Activated CD4-positive, alpha-beta T cell treated with anti-CD3 and anti-CD28 coated beads, Interleukin-2, Interleukin-6, amounts not matched to agents 100 ng/mL and 50 ng/mL, durations not matched to agents 16 hours and 8 hours (primary cell): ENCODE results near the gene SLBP.
"Not testable (repeated sequence)": the region's sequence is repeated elsewhere in the genome, so short reads cannot be mapped to it uniquely, and the experiment has no call there.

ENCODE experiments used
- DNase-seq: peaks from one replicate; pipeline ENCODE4 v3.0.0-alpha.2; 2020

The SLBP gene

DNA sequence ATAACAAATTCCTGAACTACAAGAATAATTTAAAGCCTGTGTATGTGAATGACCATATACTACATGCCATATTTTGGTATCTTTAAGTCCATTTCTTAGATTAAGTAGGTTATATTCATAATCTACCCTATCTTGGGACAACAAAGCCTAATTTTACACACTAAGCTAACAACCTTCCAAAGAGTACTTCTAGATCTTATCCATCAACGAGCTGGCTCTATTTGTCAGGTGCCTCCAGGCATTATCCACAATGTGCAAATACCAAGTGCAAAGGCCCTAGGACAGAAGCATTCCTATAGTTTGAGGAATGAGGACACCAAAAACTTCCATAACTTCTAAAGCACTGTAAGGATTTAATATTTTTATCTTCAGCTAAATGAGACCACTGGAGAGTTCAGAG lies 3.5 kb downstream of the SLBP start:
- DNase-seq: no peak

DNA sequence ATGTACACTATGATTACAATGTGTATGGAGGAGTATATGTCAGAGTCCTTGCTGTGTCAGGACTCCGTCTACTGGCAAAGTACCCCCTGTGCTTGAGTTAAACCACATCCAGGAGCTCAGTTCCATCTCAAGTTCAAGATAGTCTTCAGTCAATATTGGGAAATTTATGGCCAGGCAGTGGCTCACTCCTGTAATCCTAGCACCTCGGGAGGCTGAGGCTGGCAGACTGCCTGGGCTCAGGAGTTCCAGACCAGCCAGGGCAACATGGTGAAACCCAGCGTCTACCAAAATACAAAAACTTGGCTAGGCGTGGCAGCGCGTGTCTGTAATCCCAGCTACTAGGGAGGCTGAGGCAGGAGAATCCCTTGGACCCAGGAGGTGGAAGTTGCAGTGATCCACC lies 5.8 kb downstream of the SLBP start:
- DNase-seq: no peak

DNA sequence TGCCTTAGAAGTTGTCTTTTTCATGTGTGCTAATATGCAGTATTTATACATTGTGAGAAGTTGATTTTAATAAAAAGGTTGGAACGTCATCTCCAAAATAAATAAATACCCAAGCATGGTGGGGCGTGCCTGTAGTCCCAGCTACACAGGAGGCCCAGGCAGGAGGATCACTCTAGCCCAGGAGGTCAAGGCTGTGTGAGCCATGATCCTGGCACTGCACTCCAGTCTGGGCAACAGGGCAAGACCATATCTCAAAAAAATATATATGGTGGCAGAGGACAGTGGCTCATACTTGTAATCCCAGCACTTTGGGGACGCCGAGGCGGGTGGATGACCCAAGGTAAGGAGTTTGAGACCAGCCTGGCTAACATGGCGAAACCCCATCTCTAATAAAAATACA lies 6.4 kb downstream of the SLBP start:
- no peak for DNase-seq

DNA sequence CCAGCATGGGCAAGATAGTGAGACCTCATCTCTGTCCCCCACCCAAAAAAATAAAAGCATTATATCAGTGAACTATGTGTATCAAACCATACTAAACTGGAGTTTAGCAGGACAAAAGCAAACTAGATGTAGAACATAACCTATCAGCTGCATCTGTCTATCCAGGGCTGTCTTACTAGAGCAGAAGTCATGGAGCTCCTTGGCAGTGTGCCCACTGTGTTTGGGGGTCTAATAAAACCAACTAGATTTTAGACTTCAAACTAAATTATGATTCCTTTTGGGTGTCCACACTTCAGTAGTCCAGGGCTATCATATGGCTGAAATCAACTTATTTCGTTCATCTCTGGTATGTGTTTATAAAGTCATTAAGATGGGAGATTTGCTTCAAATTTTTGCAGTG lies 8.3 kb downstream of the SLBP start:
- no peak for DNase-seq

DNA sequence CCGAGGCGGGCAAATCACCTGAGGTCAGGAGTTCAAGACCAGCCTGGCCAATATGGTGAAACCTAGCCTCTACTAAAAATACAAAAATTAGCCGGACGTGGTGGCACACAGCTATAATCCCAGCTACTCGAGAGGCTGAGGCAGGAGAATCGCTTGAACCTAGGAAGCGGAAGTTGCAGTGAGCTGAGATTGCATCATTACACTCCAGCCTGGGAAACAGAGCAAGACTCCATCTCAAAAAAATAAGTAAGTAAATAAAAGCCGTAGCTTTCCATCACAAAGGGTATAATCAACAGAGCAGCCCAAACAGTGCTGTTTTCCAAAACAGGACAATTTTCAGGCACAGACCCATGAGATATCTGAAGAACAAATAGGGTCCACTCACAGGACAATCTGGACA lies 10.4 kb downstream of the SLBP start:
- not testable (repeated sequence) for DNase-seq

DNA sequence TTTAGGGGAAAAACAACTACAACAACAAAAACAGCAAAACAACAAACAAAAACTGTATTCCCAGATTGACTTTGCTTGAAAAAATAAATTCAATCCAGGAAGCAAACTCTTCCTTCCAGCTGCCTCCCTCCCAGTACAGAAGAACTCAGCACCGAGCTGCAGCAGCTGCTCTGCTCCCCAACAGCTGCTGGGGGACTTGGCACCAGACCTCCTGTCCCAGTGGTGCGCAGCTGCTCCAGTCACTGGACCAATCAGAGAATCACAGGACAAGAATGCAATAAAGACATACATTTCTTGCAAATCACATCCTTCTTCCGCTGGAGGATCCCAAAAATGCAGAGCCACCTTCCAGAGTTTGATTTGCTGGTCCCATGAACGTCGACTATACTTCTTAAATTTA lies 16.2 kb downstream of the SLBP start:
- DNase-seq: no peak

DNA sequence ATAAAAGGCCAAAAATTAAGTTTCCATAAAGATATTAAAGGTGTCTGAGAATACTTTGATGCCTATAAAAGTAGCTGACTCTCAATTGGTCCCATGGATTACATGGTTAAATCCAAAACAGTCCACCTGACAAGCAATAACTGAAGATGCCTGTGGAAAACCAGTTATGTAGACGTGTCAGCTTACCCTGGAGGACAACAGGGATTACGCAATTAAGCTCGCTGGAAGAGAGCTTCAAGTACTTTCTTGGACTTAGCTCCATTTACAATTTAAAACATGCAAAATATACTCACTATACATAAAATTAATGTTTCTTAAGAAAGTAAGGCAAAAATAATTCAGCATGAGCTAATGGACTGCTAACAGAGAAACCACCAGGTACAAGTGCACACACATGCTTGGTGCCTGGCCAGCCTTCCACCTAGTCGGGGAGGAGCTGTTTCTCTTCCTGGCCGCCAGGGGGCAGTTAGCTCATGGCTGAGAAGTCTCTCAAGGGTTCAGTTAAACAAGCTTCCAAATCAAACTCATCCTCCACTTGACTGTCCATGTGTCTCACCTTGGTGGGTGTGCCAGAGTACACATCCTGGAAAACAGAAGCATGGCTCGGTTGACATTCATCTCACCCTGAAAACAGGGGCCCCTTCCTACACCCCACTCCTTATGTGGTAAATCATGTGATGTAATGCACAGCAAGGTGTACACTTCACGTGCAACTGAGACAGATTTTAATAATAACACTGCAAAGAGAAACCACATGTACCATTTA lies 18.8 kb downstream of the SLBP start:
- peak; percentile 81 for DNase-seq

DNA sequence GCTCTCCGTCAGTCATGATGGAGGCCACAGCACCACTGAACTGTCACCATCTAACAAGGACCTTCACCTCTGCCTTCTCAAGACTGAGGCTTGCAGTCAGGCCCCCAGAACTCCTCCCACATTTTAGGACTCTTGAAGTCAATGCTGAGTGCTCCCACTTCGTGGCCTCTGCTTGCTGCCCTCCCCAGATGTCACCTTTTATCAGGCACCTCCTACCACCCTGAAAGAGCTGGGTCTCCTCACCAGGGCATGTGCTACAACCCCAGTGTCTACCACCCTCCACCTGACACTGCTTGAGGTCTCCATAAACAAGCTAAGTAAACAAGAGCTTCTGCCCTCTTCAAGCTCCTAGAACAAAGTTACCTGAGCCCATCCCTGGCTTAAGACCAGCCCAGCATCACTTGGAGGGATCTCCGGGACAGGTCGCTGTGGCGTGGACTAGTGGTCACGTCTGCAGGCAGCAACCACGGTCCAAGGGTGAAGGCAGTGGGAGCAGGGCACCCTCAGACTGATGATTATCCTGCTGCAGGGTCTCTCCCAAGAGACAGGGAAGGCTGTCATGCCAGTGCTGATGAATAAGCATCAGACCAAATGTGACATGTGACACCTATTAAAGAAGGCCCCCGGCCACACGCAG lies 20.3 kb downstream of the SLBP start:
- DNase-seq: no peak

DNA sequence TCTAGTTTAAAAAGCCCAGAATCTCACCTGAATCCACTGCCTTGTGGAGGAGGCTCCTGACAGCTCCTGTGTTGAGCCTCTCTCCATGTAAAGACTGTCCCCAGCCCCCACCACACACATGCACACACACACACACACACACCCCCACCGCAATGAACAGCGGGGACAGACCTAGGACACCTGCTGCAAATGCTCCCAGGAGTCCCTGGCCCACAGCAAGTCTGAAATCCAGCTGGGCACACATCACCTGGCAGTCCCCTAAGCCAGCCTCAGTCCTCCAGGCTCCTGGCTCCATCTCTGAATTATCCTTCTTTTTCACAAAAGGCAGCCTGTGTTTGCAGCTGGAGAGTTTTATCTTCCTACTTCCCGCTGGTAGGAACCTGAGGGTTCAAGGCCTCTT lies 21.4 kb downstream of the SLBP start:
- no peak for DNase-seq

DNA sequence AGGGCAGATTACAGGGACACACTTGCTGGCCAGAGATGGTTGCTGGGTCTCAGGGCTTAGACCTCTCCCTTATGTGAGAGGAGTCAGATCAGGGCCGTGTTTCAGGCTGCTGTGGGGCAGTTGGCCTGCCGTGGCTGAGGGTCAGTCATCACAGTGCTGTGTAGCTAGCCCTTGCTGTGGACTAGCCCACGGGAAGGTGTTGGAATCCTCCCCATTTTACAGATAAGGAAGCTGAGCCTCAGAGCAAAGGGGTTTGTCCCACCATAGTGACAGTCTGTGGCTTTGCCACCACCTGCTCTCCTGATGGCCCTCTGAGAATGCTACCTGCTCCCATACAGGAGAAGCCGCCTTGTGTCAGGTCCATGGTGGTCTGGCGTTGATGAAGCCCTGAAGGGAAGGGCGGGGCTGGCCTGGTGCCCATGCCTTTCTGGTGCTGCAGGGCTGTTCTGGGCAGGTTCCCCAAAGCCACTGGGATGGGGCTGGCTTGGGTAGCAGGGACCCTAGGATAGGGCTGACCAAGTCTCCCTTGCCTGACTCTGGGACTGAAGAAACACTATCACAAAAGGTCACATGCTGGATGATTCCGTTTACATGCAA lies 25.6 kb downstream of the SLBP start:
- DNase-seq: no peak

DNA sequence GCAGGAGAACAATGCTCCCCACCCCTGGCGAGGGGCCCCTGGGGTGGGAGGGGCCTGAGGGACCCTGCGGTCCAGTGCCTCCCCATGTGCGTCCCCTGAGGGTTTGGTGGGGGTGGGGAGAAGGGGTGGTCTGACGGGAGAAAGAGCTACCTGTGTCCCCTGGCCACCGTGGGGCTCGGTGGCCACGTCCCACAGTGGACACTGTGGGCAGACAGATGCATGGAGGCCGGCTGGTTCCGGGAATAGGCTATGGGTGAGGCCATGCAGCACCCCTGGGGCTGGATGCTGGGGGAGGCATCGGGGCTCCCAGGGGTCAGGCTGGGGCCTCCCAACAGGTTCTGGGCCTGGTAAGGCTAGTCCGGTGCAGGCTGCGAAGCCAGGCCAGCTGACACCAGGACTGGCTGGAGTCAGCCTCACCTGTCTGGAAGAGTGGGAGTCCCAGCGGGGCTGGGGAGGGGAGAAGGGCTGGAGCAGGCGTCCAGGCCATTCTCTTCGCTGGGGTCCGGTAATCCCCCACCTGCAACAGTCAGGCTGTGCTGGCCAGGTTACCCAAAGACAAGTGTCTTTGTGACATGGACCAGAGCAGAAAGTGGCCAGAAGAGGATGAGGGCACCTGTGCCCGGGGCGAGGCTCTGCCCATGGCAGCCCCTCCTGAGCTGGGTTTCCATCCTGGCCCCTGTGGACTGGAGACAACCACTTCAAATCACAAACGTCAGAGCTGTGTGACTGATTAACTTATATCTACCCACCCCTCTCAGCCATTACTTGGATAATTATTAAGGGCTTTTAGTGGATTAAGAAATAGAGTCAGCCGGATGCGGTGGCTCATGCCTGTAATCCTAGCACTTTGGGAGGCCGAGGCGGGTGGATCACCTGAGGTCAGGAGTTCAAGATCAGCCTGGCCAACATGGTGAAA lies 26.6 kb downstream of the SLBP start:
- DNase-seq: no peak

DNA sequence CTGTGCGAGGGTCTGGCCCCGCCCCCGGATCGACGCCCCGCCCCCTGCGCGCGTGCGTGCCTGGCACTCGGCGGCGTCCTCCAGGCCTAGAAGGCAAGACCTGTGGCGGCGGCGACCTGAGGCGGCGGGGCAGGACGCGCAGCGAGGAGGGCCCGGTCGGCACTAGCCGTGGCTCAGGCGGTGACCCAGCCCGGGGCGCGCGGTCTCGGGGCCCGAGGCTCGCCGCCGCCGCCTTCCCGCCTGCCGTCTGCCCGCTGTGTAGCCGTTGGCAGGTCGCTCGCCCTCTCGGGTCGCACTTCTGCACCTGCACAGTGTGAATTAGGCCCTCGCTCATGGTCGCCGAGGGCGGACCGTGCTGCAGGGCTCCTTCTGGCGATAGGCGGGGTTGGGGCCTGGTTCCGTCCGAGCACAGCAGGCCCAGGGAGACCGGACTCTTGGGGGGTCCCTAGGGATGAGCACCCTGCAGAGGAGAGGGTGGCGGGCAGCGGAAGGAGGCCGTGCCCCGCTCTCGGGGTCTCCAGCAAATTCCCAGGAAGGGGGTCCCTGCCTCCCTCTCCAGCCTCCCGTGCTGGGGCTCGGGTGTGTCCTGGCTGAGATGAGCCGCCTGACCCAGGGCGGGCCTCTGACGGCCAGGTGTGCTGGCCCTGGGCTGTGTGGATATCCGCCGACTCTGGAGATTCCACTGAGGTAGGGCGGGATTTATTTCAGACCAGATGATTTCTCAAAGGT lies 27.4 kb downstream of the SLBP start:
- no peak for DNase-seq

DNA sequence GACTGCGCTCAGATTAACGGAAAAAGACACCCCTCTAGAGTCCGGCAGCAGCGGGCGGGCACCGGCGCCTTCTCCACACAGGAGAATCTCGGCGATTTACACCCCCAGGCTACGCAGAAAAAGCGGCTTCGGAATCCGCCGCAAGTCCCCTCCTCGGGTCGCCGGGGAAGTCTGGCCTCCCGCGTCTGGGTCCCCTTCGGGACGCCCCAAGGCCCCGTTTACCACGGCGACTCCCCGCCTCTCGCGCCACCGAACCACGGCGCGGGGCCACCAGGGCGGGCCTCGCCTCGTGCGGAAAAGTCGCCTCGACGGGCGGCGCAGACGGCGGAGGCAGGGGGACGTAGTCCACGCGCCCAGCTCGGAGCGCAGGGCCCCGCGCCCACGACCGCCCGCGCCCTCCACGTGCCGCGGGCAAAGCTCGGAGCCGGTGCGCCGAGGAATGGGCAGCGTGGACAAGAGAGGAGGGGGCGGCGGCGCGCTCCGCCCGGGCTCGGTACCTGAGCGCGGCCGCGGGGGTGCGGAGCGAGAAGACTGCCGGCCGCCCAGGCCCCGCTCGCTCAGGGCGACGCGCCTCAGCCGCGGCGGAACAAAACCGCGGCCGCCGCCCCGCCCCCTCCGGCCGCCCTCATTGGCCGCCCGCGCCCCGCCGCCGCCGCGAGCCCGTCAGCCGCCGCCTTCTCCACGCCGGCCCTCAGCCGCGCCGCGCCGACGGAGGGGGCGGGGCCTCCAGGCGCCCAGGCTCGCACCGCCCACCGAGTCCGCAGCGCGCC lies 28.2 kb downstream of the SLBP start, which contains the start of gene FAM53A:
Gene FAM53A (minus strand): TSS at position 578 of the 770 bp plus-strand sequence. CDS start 15,572 bp downstream, outside the sequence.
- DNase-seq: peak; percentile 96

DNA sequence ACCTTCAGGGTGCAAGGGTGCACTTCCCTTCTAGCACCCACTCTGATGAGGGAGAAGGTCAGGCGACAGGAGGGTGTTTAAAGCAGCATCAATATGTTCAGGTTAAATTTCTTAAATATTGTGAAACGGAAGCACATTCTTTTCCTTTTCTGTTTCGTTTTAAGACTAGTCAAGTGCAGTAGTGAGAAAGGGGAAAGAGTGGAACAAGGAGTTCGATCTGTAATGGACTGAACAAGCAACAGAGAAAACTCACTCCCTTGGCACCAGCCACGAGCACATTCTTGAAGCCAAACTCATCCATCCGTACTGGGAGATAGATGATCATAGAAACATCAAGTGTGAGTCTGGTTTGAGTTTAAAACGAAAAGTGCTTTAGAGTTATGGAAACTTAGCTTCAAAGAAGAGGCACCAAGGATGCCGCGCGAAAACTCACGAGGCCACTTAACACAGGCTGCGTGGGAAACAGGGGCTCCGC lies 28.8 kb downstream of the SLBP start:
- peak; percentile 20 for DNase-seq

DNA sequence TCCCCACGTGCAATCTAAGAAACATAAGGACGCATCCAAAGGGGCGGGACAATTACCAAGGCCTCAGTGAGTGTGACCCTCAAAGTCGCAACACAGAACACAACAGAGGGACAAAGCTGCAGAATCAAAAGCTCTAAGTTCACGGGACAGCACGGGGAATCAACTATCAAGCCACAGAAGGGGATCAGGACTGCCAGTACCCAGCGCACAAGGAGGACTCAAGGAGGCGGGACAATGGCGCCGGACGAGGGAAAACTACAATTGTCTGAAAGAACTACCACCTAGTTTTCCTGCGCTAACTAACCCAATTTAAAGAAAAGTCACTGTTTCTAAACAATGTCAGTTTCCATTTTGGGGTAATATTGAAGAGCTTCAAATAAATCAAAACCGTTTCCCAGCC lies 29.3 kb downstream of the SLBP start:
- no peak for DNase-seq

DNA sequence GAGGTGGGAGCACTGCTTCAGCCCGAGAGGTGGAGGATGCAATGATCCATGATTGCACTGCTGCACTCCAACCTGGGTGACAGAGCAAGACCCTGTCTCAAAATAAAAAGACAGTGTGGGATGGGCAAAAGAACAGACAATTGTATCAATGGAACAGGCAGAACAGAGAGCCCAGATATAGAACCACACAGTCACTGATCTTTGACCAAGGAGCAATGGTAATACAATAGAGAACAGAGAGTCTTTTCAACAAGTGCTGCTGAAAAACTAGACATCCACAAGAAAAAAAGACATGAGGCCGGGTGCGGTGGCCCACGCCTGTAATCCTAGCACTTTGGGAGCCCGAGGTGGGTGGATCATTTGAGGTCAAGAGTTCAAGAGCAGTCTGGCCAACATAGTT lies 33.9 kb downstream of the SLBP start:
- no peak for DNase-seq

DNA sequence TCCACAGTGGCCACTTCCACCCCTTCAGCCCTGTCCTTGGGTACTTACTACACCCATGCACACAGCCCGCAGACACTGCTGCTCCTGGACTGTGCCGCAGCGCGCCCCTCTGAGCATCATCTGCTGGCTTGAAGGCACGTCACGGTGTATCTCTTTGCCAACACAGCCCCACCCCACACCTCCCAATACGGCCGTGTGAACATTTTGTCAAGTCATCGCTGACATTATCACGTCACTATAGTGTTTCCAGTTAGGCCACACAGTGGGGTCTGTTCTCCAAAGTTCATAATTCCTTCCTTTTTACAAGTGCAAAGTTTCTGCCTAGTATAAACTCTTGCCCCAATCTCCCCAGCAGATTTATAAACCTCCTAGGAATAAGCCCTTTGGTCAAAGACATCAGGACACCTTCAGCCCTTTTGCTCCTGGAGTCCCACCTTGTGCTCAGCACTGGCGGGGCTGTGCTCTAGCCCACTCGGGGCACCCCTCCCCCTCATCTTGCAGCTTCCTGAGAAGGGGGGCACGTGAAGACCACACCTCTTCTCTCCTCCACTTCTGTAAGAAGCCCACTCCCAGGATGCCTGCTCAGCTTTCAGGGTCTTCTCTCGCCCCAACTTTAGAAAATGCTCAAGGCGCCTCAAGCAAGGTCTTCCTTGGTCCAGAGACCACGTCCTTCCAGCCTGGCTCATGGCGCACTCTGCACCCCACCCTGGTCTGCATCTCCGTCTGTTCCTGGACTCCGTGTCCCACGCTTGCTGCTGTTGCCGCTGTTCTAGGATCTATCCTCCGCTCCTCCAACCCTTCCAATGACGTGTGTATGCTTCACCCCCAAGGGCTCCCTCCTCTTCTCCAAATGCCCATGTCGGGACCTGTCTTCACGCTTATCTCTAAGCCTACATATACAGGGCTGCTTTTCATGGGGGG lies 35.3 kb downstream of the SLBP start:
- no peak for DNase-seq

DNA sequence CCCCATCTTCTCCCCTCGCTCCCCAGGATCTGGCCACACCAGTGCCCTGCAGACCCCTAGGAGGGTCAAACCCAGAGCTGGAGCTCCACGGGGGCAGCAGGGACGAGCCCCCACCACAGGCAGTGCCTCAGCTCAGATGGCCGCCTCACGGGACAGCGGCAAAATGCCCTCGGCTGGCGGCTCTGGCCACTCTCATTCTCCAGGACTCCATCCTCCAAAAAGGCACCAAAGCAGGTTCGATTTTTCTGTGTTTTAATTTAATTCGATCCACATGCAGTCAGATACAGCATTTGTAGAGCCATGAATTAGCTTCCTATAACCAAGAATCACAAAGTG lies 36.3 kb downstream of the SLBP start:
- no peak for DNase-seq

DNA sequence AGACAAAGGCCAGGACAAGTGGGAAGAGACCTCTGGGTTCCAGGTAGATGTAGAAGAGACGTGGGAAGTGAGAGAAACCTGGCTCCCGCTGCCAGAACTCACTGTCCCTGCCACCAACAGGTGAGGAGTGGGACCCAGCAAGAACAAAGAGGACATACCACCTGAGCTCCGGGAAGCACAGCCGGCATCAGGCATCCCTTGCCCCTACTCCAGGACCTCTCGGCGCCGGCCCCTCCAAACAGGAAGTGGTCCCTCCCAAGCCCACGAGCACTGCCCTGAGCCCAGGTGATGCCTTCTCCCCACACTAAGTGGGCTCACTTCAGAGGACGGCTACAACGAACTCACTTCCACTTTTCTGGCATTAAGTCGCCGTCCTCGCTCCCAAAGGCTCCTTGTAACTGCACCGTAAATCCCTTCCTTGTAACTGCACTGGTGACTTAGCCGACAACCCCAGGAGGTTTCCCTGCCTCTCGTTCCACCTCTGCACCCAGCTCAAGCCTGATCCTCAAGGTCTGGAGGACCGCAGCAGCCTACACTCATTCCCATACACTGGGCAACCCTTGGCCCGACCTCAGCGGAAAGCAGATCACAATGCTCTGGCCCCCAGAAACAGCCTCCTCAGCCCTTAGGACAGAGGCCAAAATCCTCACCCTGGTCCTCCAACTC lies 36.9 kb downstream of the SLBP start:
- no peak for DNase-seq

DNA sequence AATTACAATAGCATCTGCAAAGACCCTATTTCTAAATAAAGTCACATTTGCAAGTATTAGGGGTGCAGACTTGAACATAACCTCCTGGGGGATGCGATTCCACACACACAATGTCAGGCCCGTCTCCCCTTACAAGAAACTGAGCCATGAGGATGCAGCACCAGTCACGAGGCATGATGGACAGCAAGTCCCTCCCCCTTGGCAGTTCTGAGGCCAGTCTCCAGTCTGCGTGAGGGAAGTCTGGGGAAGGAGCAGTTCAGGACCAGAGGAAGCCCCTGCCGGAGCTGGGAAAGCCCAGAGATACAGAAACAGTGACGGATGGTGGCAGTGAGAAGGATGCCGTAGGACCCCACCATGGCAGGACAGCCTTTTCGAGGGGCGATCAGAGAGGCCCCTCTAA lies 37.4 kb downstream of the SLBP start:
- DNase-seq: no peak
